ENCODE measurements around the gene SWAP70.

The SWAP70 gene

GRCh38 chr11:9651899-9652748 is 11.8 kb upstream of the SWAP70 start:
- DNase-seq (ENCODE audit: low read depth): no peak

GRCh38 chr11:9653871-9654270 is 10.0 kb upstream of the SWAP70 start:
- DNase-seq (ENCODE audit: low read depth): no peak

GRCh38 chr11:9656864-9657263 is 7.0 kb upstream of the SWAP70 start:
- DNase-seq (ENCODE audit: low read depth): no peak

GRCh38 chr11:9657531-9657930 is 6.3 kb upstream of the SWAP70 start:
- DNase-seq (ENCODE audit: low read depth): no peak

- DNase-seq (ENCODE audit: low read depth): no peak
Measured at GRCh38 chr11:9660886-9661285, 3.0 kb upstream of the SWAP70 start.

GRCh38 chr11:9662273-9662672 is 1.6 kb upstream of the SWAP70 start:
- DNase-seq (ENCODE audit: low read depth): no peak

- DNase-seq (ENCODE audit: low read depth): no peak
Measured at GRCh38 chr11:9664276-9665171, 647 bp downstream of the SWAP70 start.

GRCh38 chr11:9665749-9666148 is 1.9 kb downstream of the SWAP70 start:
- DNase-seq (ENCODE audit: low read depth): no peak

- DNase-seq (ENCODE audit: low read depth): no peak
Measured at GRCh38 chr11:9669954-9670353, 6.1 kb downstream of the SWAP70 start.

GRCh38 chr11:9672288-9672916 is 8.5 kb downstream of the SWAP70 start:
- DNase-seq (ENCODE audit: low read depth): no peak

- DNase-seq (ENCODE audit: low read depth): no peak
Measured at GRCh38 chr11:9672918-9673317, 9.0 kb downstream of the SWAP70 start.

- DNase-seq (ENCODE audit: low read depth): no peak
Measured at GRCh38 chr11:9675691-9676090, 11.8 kb downstream of the SWAP70 start.

GRCh38 chr11:9677951-9678350 is 14.1 kb downstream of the SWAP70 start:
- DNase-seq (ENCODE audit: low read depth): no peak

- DNase-seq (ENCODE audit: low read depth): no peak
Measured at GRCh38 chr11:9678576-9678975, 14.7 kb downstream of the SWAP70 start.

GRCh38 chr11:9680028-9680427 is 16.2 kb downstream of the SWAP70 start:
- DNase-seq (ENCODE audit: low read depth): no peak

GRCh38 chr11:9681583-9682372 is 17.9 kb downstream of the SWAP70 start:
- DNase-seq (ENCODE audit: low read depth): no peak

- no peak for DNase-seq (ENCODE audit: low read depth)
Measured at GRCh38 chr11:9687711-9688477, 24.0 kb downstream of the SWAP70 start.

- no peak for DNase-seq (ENCODE audit: low read depth)
Measured at GRCh38 chr11:9688716-9689511, 25.0 kb downstream of the SWAP70 start.

GRCh38 chr11:9689721-9690120 is 25.8 kb downstream of the SWAP70 start:
- DNase-seq (ENCODE audit: low read depth): no peak

- DNase-seq (ENCODE audit: low read depth): no peak
Measured at GRCh38 chr11:9691865-9692264, 28.0 kb downstream of the SWAP70 start.

Measured in activated T-cell treated with anti-CD3 and anti-CD28 coated beads for 48 hours (primary cell).